GM20431 (cell line): ENCODE results near the gene TNS3.

Source experiments
- in situ Hi-C: fragments of 300-500 bp; cut with MseI, MboI; formaldehyde crosslinking; loops from one replicate; pipeline ENCODE4 v1.15.0; 2020; ENCODE audit warnings: low sequenced_read_pairs; ENCODE audit not compliant: unreplicated experiment

The TNS3 gene

GRCh38 chr7:47460251-47460989 is 121.5 kb downstream of the TNS3 start:
- in situ Hi-C loops, result no loop called here

- in situ Hi-C loops, result no loop called here
Measured at GRCh38 chr7:47458486-47458885, 123.4 kb downstream of the TNS3 start.

GRCh38 chr7:47458057-47458456 is 123.9 kb downstream of the TNS3 start:
- in situ Hi-C loops, result no loop called here

GRCh38 chr7:47456210-47456955 is 125.5 kb downstream of the TNS3 start:
- in situ Hi-C loops, result no loop called here

- in situ Hi-C loops, result no loop called here
Measured at GRCh38 chr7:47455872-47456185, 126.1 kb downstream of the TNS3 start.

- in situ Hi-C loops, result no loop called here
Measured at GRCh38 chr7:47454974-47455871, 126.7 kb downstream of the TNS3 start.

- in situ Hi-C loops, result no loop called here
Measured at GRCh38 chr7:47454069-47454973, 127.6 kb downstream of the TNS3 start.

- in situ Hi-C loops, result no loop called here
Measured at GRCh38 chr7:47453093-47454061, 128.5 kb downstream of the TNS3 start.

GRCh38 chr7:47452715-47453092 is 129.2 kb downstream of the TNS3 start:
- in situ Hi-C loops, result no loop called here

GRCh38 chr7:47452295-47452694 is 129.6 kb downstream of the TNS3 start:
- in situ Hi-C loops, result no loop called here

GRCh38 chr7:47451851-47452205 is 130.1 kb downstream of the TNS3 start:
- in situ Hi-C loops, result no loop called here

GRCh38 chr7:47449810-47450590 is 131.9 kb downstream of the TNS3 start:
- in situ Hi-C loops, result loop anchor here (25.0 kb wide), 1 partner anchor 362 kb away; no protein-coding TSS in a partner anchor

GRCh38 chr7:47448971-47449370 is 132.9 kb downstream of the TNS3 start:
- in situ Hi-C loops, result loop anchor here (25.0 kb wide), 1 partner anchor 363 kb away; no protein-coding TSS in a partner anchor

GRCh38 chr7:47447621-47448349 is 134.1 kb downstream of the TNS3 start:
- in situ Hi-C loops, result loop anchor here (25.0 kb wide), 1 partner anchor 365 kb away; no protein-coding TSS in a partner anchor

- in situ Hi-C loops, result loop anchor here (25.0 kb wide), 1 partner anchor 365 kb away; no protein-coding TSS in a partner anchor
Measured at GRCh38 chr7:47446871-47447466, 134.9 kb downstream of the TNS3 start.

GRCh38 chr7:47444376-47445098 is 137.4 kb downstream of the TNS3 start:
- in situ Hi-C loops, result loop anchor here (25.0 kb wide), 1 partner anchor 368 kb away; no protein-coding TSS in a partner anchor
